H9 (cell line): ENCODE measurements around the gene YLPM1. TPM values are rescaled to one million over a fixed set of nuclear protein-coding genes. Genes with fewer than 3 reads are reported as not detected.
A peak's percentile ranks its signal among the peaks of the same experiment; 100 is the strongest.

Source experiments
- DNase-seq: peaks from one replicate; pipeline ENCODE4 v3.0.0-alpha.2; 2017
- H2AFZ ChIP-seq: one replicate; pipeline ENCODE4 v1.6.1; 2013; ENCODE audit warnings: mild to moderate bottlenecking, low read length, control low read depth, moderate library complexity
- H2AK5ac ChIP-seq: 2 replicates; pipeline ENCODE4 v1.6.1; 2013; ENCODE audit warnings: low read length, control low read depth, mixed read lengths; ENCODE audit not compliant: insufficient read length
- H2BK120ac ChIP-seq: one replicate; pipeline ENCODE4 v1.6.1; 2013; ENCODE audit warnings: low read depth, mild to moderate bottlenecking, low read length, control low read depth, inconsistent platforms; ENCODE audit not compliant: poor library complexity, severe bottlenecking
- H2BK12ac ChIP-seq: 2 replicates; pipeline ENCODE4 v1.6.1; 2013; ENCODE audit warnings: low read length, control low read depth, mixed read lengths, low read depth; ENCODE audit not compliant: insufficient read length
- H2BK15ac ChIP-seq: 2 replicates; pipeline ENCODE4 v1.6.1; 2013; ENCODE audit warnings: low read depth, low read length, control low read depth
- H2BK20ac ChIP-seq: one replicate; pipeline ENCODE4 v1.6.1; 2013; ENCODE audit warnings: low read depth, mild to moderate bottlenecking, low read length, control low read depth, inconsistent platforms; ENCODE audit not compliant: poor library complexity, severe bottlenecking
- H2BK5ac ChIP-seq: 2 replicates; pipeline ENCODE4 v1.6.1; 2013; ENCODE audit warnings: low read length, control low read depth, mixed read lengths; ENCODE audit not compliant: insufficient read length
- H3K14ac ChIP-seq: 2 replicates; pipeline ENCODE4 v1.6.1; 2013; ENCODE audit warnings: low read length, control low read depth; ENCODE audit not compliant: insufficient read depth
- H3K18ac ChIP-seq: 2 replicates; pipeline ENCODE4 v1.6.1; 2013; ENCODE audit warnings: low read depth, mild to moderate bottlenecking, mixed read lengths, low read length, control low read depth; ENCODE audit not compliant: insufficient read length
- H3K23ac ChIP-seq: 2 replicates; pipeline ENCODE4 v1.6.1; 2013; ENCODE audit warnings: low read length, control low read depth, mixed read lengths, low read depth; ENCODE audit not compliant: insufficient read length
- H3K23me2 ChIP-seq: 2 replicates; pipeline ENCODE4 v1.6.1; 2013; ENCODE audit warnings: low read depth, mild to moderate bottlenecking, mixed read lengths, low read length, control low read depth; ENCODE audit not compliant: insufficient read length, poor library complexity, severe bottlenecking
- H3K27ac ChIP-seq: 2 replicates; pipeline ENCODE4 v1.5.1; 2013; ENCODE audit warnings: low read length, control low read depth, mixed read lengths, low read depth; ENCODE audit not compliant: insufficient read length
- H3K27me3 ChIP-seq: 2 replicates; pipeline ENCODE4 v1.6.1; 2013; ENCODE audit warnings: low read length, control low read depth, inconsistent platforms; ENCODE audit not compliant: insufficient read depth
- H3K4ac ChIP-seq: 2 replicates; pipeline ENCODE4 v1.6.1; 2013; ENCODE audit warnings: low read depth, mild to moderate bottlenecking, control low read depth, inconsistent platforms, low read length, moderate library complexity
- H3K4me1 ChIP-seq: 2 replicates; pipeline ENCODE4 v1.6.1; 2013; ENCODE audit warnings: low read length, control low read depth, inconsistent platforms; ENCODE audit not compliant: insufficient read depth
- H3K4me2 ChIP-seq: 2 replicates; pipeline ENCODE4 v1.6.1; 2013; ENCODE audit warnings: low read length, control low read depth, mixed read lengths; ENCODE audit not compliant: insufficient read length, insufficient read depth
- H3K56ac ChIP-seq: 2 replicates; pipeline ENCODE4 v1.6.1; 2013; ENCODE audit warnings: low read depth, mild to moderate bottlenecking, mixed read lengths, low read length, control low read depth; ENCODE audit not compliant: insufficient read length
- H3K79me1 ChIP-seq: 2 replicates; pipeline ENCODE4 v1.6.1; 2013; ENCODE audit warnings: low read depth, mild to moderate bottlenecking, moderate library complexity, low read length, control low read depth, inconsistent platforms; ENCODE audit not compliant: insufficient read depth, poor library complexity, severe bottlenecking
- H3K79me2 ChIP-seq: 2 replicates; pipeline ENCODE4 v1.6.1; 2013; ENCODE audit warnings: low read length, control low read depth, inconsistent platforms; ENCODE audit not compliant: insufficient read depth
- H3K9ac ChIP-seq: 2 replicates; pipeline ENCODE4 v1.6.1; 2013; ENCODE audit warnings: low read length, control low read depth, mixed read lengths; ENCODE audit not compliant: insufficient read length; ENCODE audit errors: extremely low read depth
- H3K9me3 ChIP-seq: one replicate; pipeline ENCODE4 v1.6.1; 2013; ENCODE audit warnings: low read depth, low read length, inconsistent platforms; ENCODE audit not compliant: control insufficient read depth
- H3T11ph ChIP-seq: one replicate; pipeline ENCODE4 v1.6.1; 2013; ENCODE audit warnings: mild to moderate bottlenecking, low read length, control low read depth, inconsistent platforms
- H4K20me1 ChIP-seq: one replicate; pipeline ENCODE4 v1.6.1; 2013; ENCODE audit not compliant: control insufficient read depth, insufficient read length, insufficient read depth
- H4K5ac ChIP-seq: 2 replicates; pipeline ENCODE4 v1.6.1; 2013; ENCODE audit warnings: low read depth, mild to moderate bottlenecking, mixed read lengths, low read length, control low read depth; ENCODE audit not compliant: insufficient read length
- H4K8ac ChIP-seq: replicated peaks from 2 replicates; pipeline ENCODE4 v1.6.1; 2013; ENCODE audit warnings: low read length, control low read depth, mixed read lengths, low read depth; ENCODE audit not compliant: insufficient read length
- H4K91ac ChIP-seq: 2 replicates; pipeline ENCODE4 v1.6.1; 2013; ENCODE audit warnings: low read depth, mild to moderate bottlenecking, moderate library complexity, mixed read lengths, low read length, control low read depth; ENCODE audit not compliant: insufficient read length
- H3K27ac Mint-ChIP-seq, 3 experiments: 2 replicates in 2 of 3; 3 replicates in 1 of 3; pipeline ENCODE4 v1.8.0; 2020 to 2021; ENCODE audit warnings: mixed read lengths in 3 of 3, mild to moderate bottlenecking in 1 of 3, moderate library complexity in 1 of 3
- H3K27me3 Mint-ChIP-seq: 2 replicates; pipeline ENCODE4 v1.8.0; 2021; ENCODE audit warnings: low read depth, mild to moderate bottlenecking, moderate library complexity, mixed read lengths
- H3K36me3 Mint-ChIP-seq, 3 experiments: 2 replicates in 2 of 3; 3 replicates in 1 of 3; pipeline ENCODE4 v1.8.0; 2020 to 2021; ENCODE audit warnings: low read depth in 3 of 3, mixed read lengths in 3 of 3; ENCODE audit not compliant: insufficient read depth in 1 of 3
- H3K4me1 Mint-ChIP-seq, 2 experiments: 2 replicates each; pipeline ENCODE4 v1.8.0; 2020; ENCODE audit warnings: mixed read lengths in 2 of 2
- H3K4me3 Mint-ChIP-seq, 2 experiments: 2 replicates in 1 of 2; 3 replicates in 1 of 2; pipeline ENCODE4 v1.8.0; 2020 to 2021; ENCODE audit warnings: mild to moderate bottlenecking in 2 of 2, mixed read lengths in 2 of 2, moderate library complexity in 1 of 2
- H3K9me3 Mint-ChIP-seq, 2 experiments: 2 replicates in 1 of 2; 3 replicates in 1 of 2; pipeline ENCODE4 v1.8.0; 2020; ENCODE audit warnings: mild to moderate bottlenecking in 2 of 2, mixed read lengths in 2 of 2, moderate library complexity in 1 of 2
- CTCF ChIP-seq: fragments of 200-600 bp; sonication (generic); conservative IDR thresholded peaks from 3 replicates; pipeline ENCODE4 v1.8.0; 2021; ENCODE audit warnings: antibody characterized with exemption, mild to moderate bottlenecking
- WGBS: extraction: QIAGEN DNeasy Blood & Tissue Kit; methylation state at CpG from one replicate; pipeline ENCODE4 v1.1.7; 2013; ENCODE audit warnings: missing lambda C conversion rate, low lambda C conversion rate, mixed read lengths; ENCODE audit not compliant: insufficient read length; ENCODE audit errors: extremely low coverage; 5-methylcytosine and 5-hydroxymethylcytosine counted together
- total RNA-seq: library from RNA; stranded (reverse); gene quantifications from 2 replicates; pipeline ENCODE4 v1.2.1, GENCODE V29; 2021

YLPM1 gene
- total RNA-seq, 1 experiment from 2014 or later = 82.2 TPM

DNA sequence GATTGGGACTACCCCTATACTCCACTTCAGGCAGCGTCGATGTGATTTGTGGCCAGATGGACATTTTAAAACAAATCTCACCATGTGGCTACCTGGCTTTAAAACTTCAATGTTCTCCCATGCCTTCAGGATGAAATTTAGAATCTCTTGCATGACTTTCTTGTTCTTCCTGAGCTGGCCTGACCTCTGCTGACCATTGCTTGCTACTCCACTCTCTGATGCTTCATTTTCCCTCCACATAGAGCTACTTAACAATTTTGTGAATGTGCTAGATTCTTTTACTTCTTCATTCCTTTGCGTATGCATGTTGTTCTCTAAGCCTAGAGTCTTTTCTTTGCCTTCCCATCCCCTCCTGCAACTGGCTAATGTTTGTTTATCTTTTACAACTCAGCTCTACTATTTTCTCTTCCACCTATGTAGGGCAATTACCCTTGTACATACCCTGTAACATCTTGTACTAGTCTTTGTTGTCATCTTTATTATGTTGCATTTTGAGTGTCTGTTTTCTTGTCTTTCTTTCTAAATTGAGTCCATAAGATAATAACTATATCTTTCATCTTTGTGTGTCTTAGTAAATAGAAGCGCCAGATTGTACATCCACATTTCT lies 41.2 kb downstream of the YLPM1 start:
- no peaks in the 10 kb centered on the region for H3K27me3 Mint-ChIP-seq
- no peak overlapping the region for H4K5ac ChIP-seq
- no peak overlapping the region for H3K23ac ChIP-seq
- no peak overlapping the region for H3K27ac ChIP-seq
- H2BK20ac ChIP-seq = no peak overlapping the region
- no CpG with 5 or more reads among the region's 4 CpGs for WGBS
- no peak overlapping the region for H3K56ac ChIP-seq
- H3K9me3 Mint-ChIP-seq = no peaks in the 10 kb centered on the region
- H4K91ac ChIP-seq = no peak overlapping the region
- no peak overlapping the region for H2BK12ac ChIP-seq
- no peak overlapping the region for H3K4me3 Mint-ChIP-seq
- H3K4me1 Mint-ChIP-seq = no peaks in the 10 kb centered on the region
- no peaks in the 10 kb centered on the region for H3K4me1 ChIP-seq
- H3K27me3 ChIP-seq = no peaks in the 10 kb centered on the region
- H2AK5ac ChIP-seq = no peak overlapping the region
- H3K79me2 ChIP-seq = no peaks in the 10 kb centered on the region
- no peak overlapping the region for H2BK120ac ChIP-seq
- peak; percentile 55; the same call in 2 of the 3 replicates for TF ChIP-seq CTCF
- no peaks in the 10 kb centered on the region for H3K79me1 ChIP-seq
- H3T11ph ChIP-seq = no peak overlapping the region
- peaks cover under 1% of the 10 kb centered on the region for H3K23me2 ChIP-seq
- no peak overlapping the region; a peak in 1 of 7 replicates for H3K27ac Mint-ChIP-seq
- H3K4ac ChIP-seq = no peak overlapping the region
- H3K4me2 ChIP-seq = no peak overlapping the region
- H3K18ac ChIP-seq = no peak overlapping the region
- peaks cover 19 to 49% (median 32%) of the 10 kb centered on the region in 3 experiments; a peak in 6 of 7 replicates for H3K36me3 Mint-ChIP-seq
- H2BK15ac ChIP-seq = no peak overlapping the region
- no peak overlapping the region for H3K14ac ChIP-seq
- H4K8ac ChIP-seq = no peak overlapping the region
- H3K9ac ChIP-seq = no peak overlapping the region
- H2BK5ac ChIP-seq = no peak overlapping the region
- H3K9me3 ChIP-seq = no peaks in the 10 kb centered on the region
- no peak overlapping the region for H2AFZ ChIP-seq
- DNase-seq = no peak
- H4K20me1 ChIP-seq = no peaks in the 10 kb centered on the region
